HFF-Myc (cell line): ENCODE results near the gene ERCC4.
A peak's percentile ranks its signal among the peaks of the same experiment; 100 is the strongest.

ENCODE experiments used
- DNase-seq: peaks from one replicate; pipeline ENCODE4 v3.0.0-alpha.2; 2011; ENCODE audit warnings: low read depth; ENCODE audit errors: extremely low read depth
- H3K4me3 ChIP-seq: replicated peaks from 2 replicates; pipeline ENCODE4 v1.5.1; 2011; ENCODE audit warnings: low read depth, mild to moderate bottlenecking, control low read depth, low read length
- TF ChIP-seq, protein P1 (sequence below): IDR thresholded peaks from 2 replicates; pipeline ENCODE4 v1.5.1; 2012; ENCODE audit warnings: mild to moderate bottlenecking, low read depth, low read length, control low read depth; ENCODE audit errors: missing control alignments

The ERCC4 gene

DNA sequence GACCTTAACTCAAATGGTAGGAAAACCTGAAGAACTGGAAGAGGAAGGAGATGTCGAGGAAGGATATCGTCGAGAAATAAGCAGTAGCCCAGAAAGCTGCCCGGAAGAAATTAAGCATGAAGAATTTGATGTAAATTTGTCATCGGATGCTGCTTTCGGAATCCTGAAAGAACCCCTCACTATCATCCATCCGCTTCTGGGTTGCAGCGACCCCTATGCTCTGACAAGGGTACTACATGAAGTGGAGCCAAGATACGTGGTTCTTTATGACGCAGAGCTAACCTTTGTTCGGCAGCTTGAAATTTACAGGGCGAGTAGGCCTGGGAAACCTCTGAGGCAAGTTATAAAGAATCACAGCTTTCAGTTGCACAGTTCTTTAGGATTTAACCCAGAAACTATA, 15.5 kb downstream of the ERCC4 start:
- TF ChIP-seq, protein P1, sequence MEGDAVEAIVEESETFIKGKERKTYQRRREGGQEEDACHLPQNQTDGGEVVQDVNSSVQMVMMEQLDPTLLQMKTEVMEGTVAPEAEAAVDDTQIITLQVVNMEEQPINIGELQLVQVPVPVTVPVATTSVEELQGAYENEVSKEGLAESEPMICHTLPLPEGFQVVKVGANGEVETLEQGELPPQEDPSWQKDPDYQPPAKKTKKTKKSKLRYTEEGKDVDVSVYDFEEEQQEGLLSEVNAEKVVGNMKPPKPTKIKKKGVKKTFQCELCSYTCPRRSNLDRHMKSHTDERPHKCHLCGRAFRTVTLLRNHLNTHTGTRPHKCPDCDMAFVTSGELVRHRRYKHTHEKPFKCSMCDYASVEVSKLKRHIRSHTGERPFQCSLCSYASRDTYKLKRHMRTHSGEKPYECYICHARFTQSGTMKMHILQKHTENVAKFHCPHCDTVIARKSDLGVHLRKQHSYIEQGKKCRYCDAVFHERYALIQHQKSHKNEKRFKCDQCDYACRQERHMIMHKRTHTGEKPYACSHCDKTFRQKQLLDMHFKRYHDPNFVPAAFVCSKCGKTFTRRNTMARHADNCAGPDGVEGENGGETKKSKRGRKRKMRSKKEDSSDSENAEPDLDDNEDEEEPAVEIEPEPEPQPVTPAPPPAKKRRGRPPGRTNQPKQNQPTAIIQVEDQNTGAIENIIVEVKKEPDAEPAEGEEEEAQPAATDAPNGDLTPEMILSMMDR: peak; percentile 77
- H3K4me3 ChIP-seq: no peak overlapping the region
- no peak for DNase-seq

GRCh38 chr16:13936155-13936554, 16.2 kb downstream of the ERCC4 start:
- DNase-seq: no peak
- no peak overlapping the region for H3K4me3 ChIP-seq
- TF ChIP-seq, protein P1: no peak

DNA sequence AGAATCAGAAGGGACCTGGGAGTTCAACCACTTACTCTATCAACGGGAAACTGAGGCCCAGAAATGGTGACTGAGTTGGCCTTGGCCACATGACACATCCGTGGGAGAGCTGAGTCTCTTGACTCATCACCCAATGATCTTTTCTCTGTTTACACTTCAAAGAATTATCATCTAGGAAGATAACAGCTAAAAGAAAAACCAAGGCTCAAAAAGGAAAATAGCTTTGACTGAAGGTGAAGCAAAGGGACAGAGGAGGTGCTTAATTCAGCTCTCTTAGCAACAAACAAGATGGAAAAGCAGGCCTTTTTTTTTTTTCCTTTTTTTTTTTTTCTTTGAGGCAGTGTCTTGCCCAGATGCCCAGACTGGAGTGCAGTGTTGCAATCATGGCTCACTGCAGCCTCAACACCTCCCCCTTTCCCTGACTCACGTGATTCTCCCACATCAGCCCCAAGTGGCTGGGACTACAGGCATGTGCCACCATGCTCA, 16.7 kb downstream of the ERCC4 start:
- TF ChIP-seq, protein P1: no peak
- no peak overlapping the region for H3K4me3 ChIP-seq
- DNase-seq: no peak

GRCh38 chr16:13937411-13937810, 17.5 kb downstream of the ERCC4 start:
- TF ChIP-seq, protein P1: no peak
- no peak overlapping the region for H3K4me3 ChIP-seq
- DNase-seq: no peak

DNA sequence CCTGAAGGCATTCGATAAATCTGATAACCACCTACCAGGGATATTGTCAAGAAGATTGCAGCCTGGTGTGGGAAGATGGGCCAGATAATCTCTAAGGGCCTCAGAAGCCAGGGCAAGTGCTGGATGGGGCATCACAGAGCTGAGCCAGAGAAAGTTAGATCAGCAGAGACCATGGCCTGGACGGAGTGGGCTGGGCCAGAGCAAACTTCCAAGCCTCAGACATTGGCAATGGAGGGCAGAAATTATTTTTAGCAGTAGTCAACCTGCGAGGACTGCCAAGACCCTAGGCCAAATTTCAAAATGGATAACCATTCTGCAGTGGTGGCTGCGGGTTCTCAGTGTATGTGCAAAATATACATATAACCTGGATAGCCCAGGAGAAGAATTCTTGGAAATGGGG, 18.5 kb downstream of the ERCC4 start:
- TF ChIP-seq, protein P1: no peak
- DNase-seq: no peak
- no peak overlapping the region for H3K4me3 ChIP-seq

- no peak for DNase-seq
- H3K4me3 ChIP-seq: no peak overlapping the region
- TF ChIP-seq, protein P1: no peak
These were observed 19.9 kb downstream of the ERCC4 start for GRCh38 chr16:13939821-13940220.

DNA sequence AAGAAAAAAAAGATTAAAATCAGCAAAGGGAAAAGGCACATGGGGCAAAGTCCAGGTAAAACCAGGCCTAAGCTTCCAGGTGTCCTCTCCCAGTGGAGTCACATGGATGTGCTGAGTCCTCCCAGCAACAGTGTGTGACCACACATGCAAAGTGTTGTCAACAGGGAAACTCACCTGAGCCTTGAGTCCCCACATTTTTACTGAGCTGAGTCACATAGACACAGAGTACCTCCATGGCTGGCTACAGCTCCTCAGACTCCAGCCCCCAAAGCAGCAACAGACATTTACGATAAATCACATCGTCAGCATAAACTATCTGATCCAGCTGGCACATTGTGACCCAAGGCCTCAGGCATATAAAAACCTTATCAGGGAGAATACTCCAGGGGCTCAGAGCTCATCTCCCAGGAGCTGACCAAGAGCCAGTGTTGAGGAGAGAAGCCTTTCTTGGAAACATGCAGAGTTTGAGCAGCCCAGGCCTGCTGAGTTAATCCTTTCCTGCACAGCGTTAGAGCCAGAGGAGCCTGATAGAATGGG, 20.5 kb downstream of the ERCC4 start:
- H3K4me3 ChIP-seq: no peak overlapping the region
- TF ChIP-seq, protein P1: no peak
- no peak for DNase-seq
